ENCODE data around the gene PRKN. TPM values are rescaled to one million over a fixed set of nuclear protein-coding genes. Genes with fewer than 3 reads are reported as not detected.

PRKN gene
- total RNA-seq, 1 experiment from 2014 or later = 2.0 TPM

DNA sequence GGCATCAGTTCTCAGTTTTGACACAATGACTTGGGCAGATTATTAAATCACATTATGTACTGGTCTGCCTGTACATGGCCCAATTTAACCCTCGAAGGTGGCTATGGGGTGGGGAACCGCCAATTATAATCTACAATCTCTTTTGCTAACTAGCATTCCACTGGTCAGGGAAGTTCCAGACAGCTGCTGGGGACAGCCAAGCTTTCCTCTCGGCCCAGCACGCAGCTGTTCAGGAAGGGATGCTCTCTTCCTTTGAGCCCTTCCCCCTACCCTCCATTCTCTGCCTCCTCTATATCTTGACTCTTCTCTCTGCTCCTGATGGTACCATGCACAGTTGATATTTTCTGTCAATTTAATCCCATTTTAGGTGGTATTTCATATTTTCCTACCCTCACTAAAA is 1220.2 kb downstream of the PRKN start:
- H3K79me1 ChIP-seq (ENCODE audit: insufficient read depth, low read depth, low read length, poor library complexity, severe bottlenecking) = no peaks in the 10 kb centered on the region
- no peak overlapping the region for H2AK5ac ChIP-seq (ENCODE audit: insufficient read length, low read length)
- no peak overlapping the region for H3K9ac ChIP-seq (ENCODE audit: extremely low read depth, insufficient read length, low read length)
- H3K23me2 ChIP-seq (ENCODE audit: insufficient read length, low read depth, low read length, poor library complexity, severe bottlenecking) = no peaks in the 10 kb centered on the region
- no peak overlapping the region for H3K18ac ChIP-seq (ENCODE audit: insufficient read length, low read depth, low read length)
- H3K27ac ChIP-seq (ENCODE audit: insufficient read length, low read depth, low read length) = no peak overlapping the region
- H3K4me2 ChIP-seq (ENCODE audit: insufficient read depth, insufficient read length, low read length) = no peak overlapping the region
- H2BK120ac ChIP-seq (ENCODE audit: low read depth, low read length, poor library complexity, severe bottlenecking) = no peak overlapping the region
- H3K9me3 Mint-ChIP-seq = no peaks in the 10 kb centered on the region; a peak in 1 of 5 replicates
- H3K36me3 Mint-ChIP-seq (ENCODE audit: insufficient read depth in 1 of 3, low read depth in 3 of 3) = no peaks in the 10 kb centered on the region
- no peaks in the 10 kb centered on the region for H3K79me2 ChIP-seq (ENCODE audit: insufficient read depth, low read length)
- no peak overlapping the region for H2BK15ac ChIP-seq (ENCODE audit: low read depth, low read length)
- H2BK5ac ChIP-seq (ENCODE audit: insufficient read length, low read length) = no peak overlapping the region
- H3K56ac ChIP-seq (ENCODE audit: insufficient read length, low read depth, low read length) = no peak overlapping the region
- 0 out of 2 replicates have a peak, but pooled peaks cover 2% of the 10 kb centered on the region for H3K27me3 Mint-ChIP-seq (ENCODE audit: low read depth)
- TF ChIP-seq, protein P1, sequence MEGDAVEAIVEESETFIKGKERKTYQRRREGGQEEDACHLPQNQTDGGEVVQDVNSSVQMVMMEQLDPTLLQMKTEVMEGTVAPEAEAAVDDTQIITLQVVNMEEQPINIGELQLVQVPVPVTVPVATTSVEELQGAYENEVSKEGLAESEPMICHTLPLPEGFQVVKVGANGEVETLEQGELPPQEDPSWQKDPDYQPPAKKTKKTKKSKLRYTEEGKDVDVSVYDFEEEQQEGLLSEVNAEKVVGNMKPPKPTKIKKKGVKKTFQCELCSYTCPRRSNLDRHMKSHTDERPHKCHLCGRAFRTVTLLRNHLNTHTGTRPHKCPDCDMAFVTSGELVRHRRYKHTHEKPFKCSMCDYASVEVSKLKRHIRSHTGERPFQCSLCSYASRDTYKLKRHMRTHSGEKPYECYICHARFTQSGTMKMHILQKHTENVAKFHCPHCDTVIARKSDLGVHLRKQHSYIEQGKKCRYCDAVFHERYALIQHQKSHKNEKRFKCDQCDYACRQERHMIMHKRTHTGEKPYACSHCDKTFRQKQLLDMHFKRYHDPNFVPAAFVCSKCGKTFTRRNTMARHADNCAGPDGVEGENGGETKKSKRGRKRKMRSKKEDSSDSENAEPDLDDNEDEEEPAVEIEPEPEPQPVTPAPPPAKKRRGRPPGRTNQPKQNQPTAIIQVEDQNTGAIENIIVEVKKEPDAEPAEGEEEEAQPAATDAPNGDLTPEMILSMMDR (conservative IDR thresholded peaks at IDR 0.05) = no peak
- H4K8ac ChIP-seq (replicated peaks; ENCODE audit: insufficient read length, low read depth, low read length) = no peak overlapping the region
- no peak overlapping the region for H2BK20ac ChIP-seq (ENCODE audit: low read depth, low read length, poor library complexity, severe bottlenecking)
- no peak overlapping the region for H4K91ac ChIP-seq (ENCODE audit: insufficient read length, low read depth, low read length)
- no peak overlapping the region for H3T11ph ChIP-seq (ENCODE audit: low read length)
- no peaks in the 10 kb centered on the region for H3K9me3 ChIP-seq (ENCODE audit: control insufficient read depth, low read depth, low read length)
- no peak overlapping the region for H4K5ac ChIP-seq (ENCODE audit: insufficient read length, low read depth, low read length)
- no peak overlapping the region for H3K23ac ChIP-seq (ENCODE audit: insufficient read length, low read depth, low read length)
- no CpG with 5 or more reads among the region's 4 CpGs for WGBS (ENCODE audit: extremely low coverage, insufficient read length, low lambda C conversion rate)
- no peak overlapping the region for H3K14ac ChIP-seq (ENCODE audit: insufficient read depth, low read length)
- H3K27me3 ChIP-seq (ENCODE audit: insufficient read depth, low read length) = no peaks in the 10 kb centered on the region
- H4K20me1 ChIP-seq (ENCODE audit: control insufficient read depth, insufficient read depth, insufficient read length) = no peaks in the 10 kb centered on the region
- no peak overlapping the region for H2AFZ ChIP-seq (ENCODE audit: low read length)
- H2BK12ac ChIP-seq (ENCODE audit: insufficient read length, low read depth, low read length) = no peak overlapping the region
- H3K4me1 ChIP-seq (ENCODE audit: insufficient read depth, low read length) = no peaks in the 10 kb centered on the region
- no peak for DNase-seq
- no peak overlapping the region for H3K27ac Mint-ChIP-seq
- H3K4me1 Mint-ChIP-seq = no peaks in the 10 kb centered on the region
- H3K4ac ChIP-seq (ENCODE audit: low read depth, low read length) = no peak overlapping the region
- no peak overlapping the region for H3K4me3 Mint-ChIP-seq
